Parathyroid adenoma (tissue), 2 donors: ENCODE results near the gene CEP20.

Experiments used
- H2AFZ ChIP-seq: fragments of 300-600 bp; sonication (generic); one replicate; pipeline ENCODE4 v1.7.0; 2017; ENCODE audit warnings: antibody characterized with exemption, mild to moderate bottlenecking
- H3K27ac ChIP-seq: fragments of 300-600 bp; sonication (generic); one replicate; pipeline ENCODE4 v1.7.0; 2017
- H3K27me3 ChIP-seq: fragments of 300-600 bp; sonication (generic); one replicate; pipeline ENCODE4 v1.7.0; 2017; ENCODE audit warnings: low read length; ENCODE audit not compliant: control insufficient read depth, insufficient read depth
- H3K36me3 ChIP-seq: fragments of 300-600 bp; sonication (generic); one replicate; pipeline ENCODE4 v1.7.0; 2017; ENCODE audit warnings: low read length; ENCODE audit not compliant: control insufficient read depth, insufficient read depth
- H3K4me1 ChIP-seq: fragments of 300-600 bp; sonication (generic); one replicate; pipeline ENCODE4 v1.7.0; 2017; ENCODE audit warnings: control low read depth
- H3K4me2 ChIP-seq: fragments of 300-600 bp; sonication (generic); one replicate; pipeline ENCODE4 v1.7.0; 2017; ENCODE audit warnings: low read length
- H3K4me3 ChIP-seq: fragments of 300-600 bp; sonication (generic); one replicate; pipeline ENCODE4 v1.7.0; 2017; ENCODE audit warnings: low read depth, low read length
- H3K79me2 ChIP-seq: fragments of 300-600 bp; sonication (generic); one replicate; pipeline ENCODE4 v1.7.0; 2017; ENCODE audit warnings: control low read depth
- H3K9ac ChIP-seq: fragments of 300-600 bp; sonication (generic); one replicate; pipeline ENCODE4 v1.7.0; 2017; ENCODE audit warnings: mild to moderate bottlenecking
- H3K9me3 ChIP-seq: fragments of 300-600 bp; sonication (generic); one replicate; pipeline ENCODE4 v1.7.0; 2017; ENCODE audit warnings: low read length; ENCODE audit not compliant: control insufficient read depth
- TF ChIP-seq, protein P1 (sequence below): fragments of 300-600 bp; sonication (generic); IDR thresholded peaks from one replicate; pipeline ENCODE4 v1.7.0; 2017; ENCODE audit warnings: antibody characterized with exemption, mild to moderate bottlenecking
- donor health status: primary hyperparathyroidism.

CEP20 gene

DNA sequence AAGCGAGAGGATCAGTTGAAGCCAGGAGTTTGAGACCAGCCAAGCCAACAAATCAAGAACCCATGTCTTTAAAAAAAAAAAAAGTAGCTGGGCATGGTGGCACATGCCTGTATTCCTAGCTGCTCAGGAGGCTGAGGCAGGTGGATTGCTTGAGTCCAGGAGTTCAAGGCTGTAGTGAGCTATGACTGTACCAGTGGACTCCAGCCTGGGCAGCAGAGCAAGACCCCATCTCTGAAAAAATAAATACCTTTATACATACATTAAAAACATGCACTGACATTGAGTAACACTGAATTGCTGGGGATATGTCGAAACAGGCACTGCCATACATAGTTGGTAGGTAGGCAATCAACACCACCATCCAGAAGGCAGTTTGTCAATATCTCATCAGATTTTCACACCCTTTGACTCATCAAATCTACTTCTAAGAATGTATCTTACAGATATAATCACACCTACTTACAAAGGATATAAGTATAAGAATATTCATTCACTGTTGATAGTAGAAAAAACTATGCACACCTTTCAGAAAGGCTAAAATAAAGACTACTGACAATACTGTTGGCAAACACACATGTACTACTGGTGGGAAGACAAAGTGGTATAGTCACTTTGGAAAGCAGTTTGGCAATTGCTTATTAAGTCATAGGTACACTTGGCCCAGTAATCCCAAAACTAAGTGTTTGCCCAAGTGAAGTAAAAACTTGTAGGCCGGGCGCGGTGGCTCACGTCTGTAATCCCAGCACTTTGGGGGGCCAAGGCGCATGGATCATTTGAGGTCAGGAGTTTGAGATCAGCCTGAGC lies 6.4 kb upstream of the CEP20 start:
- Histone ChIP-seq H3K36me3 (no peaks in the 10 kb centered on the region), H3K4me2 (no peak overlapping the region), H3K27me3 (no peaks in the 10 kb centered on the region), H3K9ac (no peak overlapping the region), H3K27ac (no peak overlapping the region), H3K4me1 (no peaks in the 10 kb centered on the region), H2AFZ (no peak overlapping the region), H3K4me3 (no peak overlapping the region), H3K9me3 (no peaks in the 10 kb centered on the region), H3K79me2 (no peaks in the 10 kb centered on the region)
- TF ChIP-seq, protein P1, sequence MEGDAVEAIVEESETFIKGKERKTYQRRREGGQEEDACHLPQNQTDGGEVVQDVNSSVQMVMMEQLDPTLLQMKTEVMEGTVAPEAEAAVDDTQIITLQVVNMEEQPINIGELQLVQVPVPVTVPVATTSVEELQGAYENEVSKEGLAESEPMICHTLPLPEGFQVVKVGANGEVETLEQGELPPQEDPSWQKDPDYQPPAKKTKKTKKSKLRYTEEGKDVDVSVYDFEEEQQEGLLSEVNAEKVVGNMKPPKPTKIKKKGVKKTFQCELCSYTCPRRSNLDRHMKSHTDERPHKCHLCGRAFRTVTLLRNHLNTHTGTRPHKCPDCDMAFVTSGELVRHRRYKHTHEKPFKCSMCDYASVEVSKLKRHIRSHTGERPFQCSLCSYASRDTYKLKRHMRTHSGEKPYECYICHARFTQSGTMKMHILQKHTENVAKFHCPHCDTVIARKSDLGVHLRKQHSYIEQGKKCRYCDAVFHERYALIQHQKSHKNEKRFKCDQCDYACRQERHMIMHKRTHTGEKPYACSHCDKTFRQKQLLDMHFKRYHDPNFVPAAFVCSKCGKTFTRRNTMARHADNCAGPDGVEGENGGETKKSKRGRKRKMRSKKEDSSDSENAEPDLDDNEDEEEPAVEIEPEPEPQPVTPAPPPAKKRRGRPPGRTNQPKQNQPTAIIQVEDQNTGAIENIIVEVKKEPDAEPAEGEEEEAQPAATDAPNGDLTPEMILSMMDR: no peak

DNA sequence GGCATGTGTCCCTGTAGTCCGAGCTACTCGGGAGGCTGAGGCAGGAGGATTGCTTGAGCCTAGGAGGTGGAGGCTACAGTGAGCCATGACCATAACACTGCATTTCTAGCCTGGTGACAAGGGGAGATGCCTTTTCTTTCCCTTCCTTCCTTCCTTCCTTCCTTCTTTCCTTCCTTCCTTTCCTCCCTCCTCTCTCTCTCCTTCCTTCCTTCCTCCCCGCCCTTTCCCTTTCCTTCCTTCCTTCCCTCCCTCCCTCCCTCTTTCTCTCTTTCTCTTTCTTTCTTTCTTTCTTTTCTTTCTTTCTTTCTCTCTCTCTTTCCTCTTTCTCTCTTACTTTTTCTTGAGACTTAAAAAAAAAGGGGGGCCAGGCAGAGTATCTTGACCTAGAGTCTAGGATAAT lies 3.1 kb upstream of the CEP20 start:
- TF ChIP-seq, protein P1: no peak
- H3K79me2 ChIP-seq: peaks cover 17% of the 10 kb centered on the region
- no peaks in the 10 kb centered on the region for H3K27me3 ChIP-seq
- no peaks in the 10 kb centered on the region for H3K9me3 ChIP-seq
- H3K4me1 ChIP-seq: peaks cover 7% of the 10 kb centered on the region
- no peak overlapping the region for H3K4me2 ChIP-seq
- no peak overlapping the region for H2AFZ ChIP-seq
- H3K9ac ChIP-seq: no peak overlapping the region
- no peak overlapping the region for H3K27ac ChIP-seq
- no peak overlapping the region for H3K4me3 ChIP-seq
- H3K36me3 ChIP-seq: no peaks in the 10 kb centered on the region

DNA sequence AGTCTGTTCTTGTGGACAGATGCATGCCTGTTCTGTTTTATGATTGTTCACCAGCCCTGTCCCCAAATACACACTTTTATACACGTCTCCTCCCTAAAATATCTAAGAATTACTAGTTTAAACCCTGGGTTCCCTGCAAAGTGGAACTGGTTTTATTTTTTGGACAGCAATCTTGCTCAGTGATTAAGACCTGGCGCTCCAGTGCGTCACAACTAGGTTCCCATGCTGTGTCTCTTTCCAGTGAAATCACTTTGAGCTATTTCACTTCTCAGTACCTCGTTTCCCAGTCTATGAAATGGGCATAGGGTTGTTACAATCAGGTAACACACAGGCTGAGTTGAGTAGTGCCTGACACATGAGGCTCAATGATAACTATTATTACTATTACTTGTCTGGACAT lies 1.1 kb downstream of the CEP20 start:
- Histone ChIP-seq H3K27ac (no peak overlapping the region), H3K4me2 (peak overlapping the region; percentile 57), H2AFZ (no peak overlapping the region), H3K79me2 (peaks cover 30% of the 10 kb centered on the region), H3K9me3 (no peaks in the 10 kb centered on the region), H3K36me3 (no peaks in the 10 kb centered on the region), H3K4me1 (peaks cover 12% of the 10 kb centered on the region), H3K27me3 (no peaks in the 10 kb centered on the region), H3K9ac (no peak overlapping the region), H3K4me3 (no peak overlapping the region)
- TF ChIP-seq, protein P1: no peak

DNA sequence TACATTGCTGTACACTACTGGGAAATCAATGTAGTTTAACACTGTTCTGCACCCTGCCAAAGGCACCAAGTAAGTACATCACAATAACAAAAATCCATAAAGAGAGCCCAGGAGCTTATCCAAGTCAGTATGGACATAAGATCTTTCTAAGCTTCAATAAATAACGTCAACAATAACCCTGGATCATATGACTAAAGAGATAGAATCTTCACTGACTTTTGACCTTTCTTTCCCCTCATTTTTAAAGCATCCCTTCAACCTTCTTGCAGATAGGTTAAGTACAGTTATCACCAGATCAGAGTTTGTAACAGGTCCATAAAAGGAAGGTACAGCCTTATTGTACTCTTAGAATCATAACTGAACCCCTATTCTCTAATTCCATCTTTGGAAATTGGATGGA lies 2.3 kb downstream of the CEP20 start:
- H3K4me2 ChIP-seq: no peak overlapping the region

More for the DNA sequence above, 2.3 kb downstream of the CEP20 start:
- H3K9me3 ChIP-seq: no peaks in the 10 kb centered on the region
- no peak overlapping the region for H3K4me3 ChIP-seq
- no peak overlapping the region for H2AFZ ChIP-seq
- peaks cover 30% of the 10 kb centered on the region for H3K79me2 ChIP-seq
- no peak overlapping the region for H3K27ac ChIP-seq
- peaks cover 14% of the 10 kb centered on the region for H3K4me1 ChIP-seq
- TF ChIP-seq, protein P1: no peak
- H3K9ac ChIP-seq: no peak overlapping the region
- H3K36me3 ChIP-seq: no peaks in the 10 kb centered on the region
- no peaks in the 10 kb centered on the region for H3K27me3 ChIP-seq
